HFF-Myc (cell line): Measurements from ENCODE around the gene RALGAPB.

Source experiments
- DNase-seq: peaks from one replicate; pipeline ENCODE4 v3.0.0-alpha.2; 2011; ENCODE audit warnings: low read depth; ENCODE audit errors: extremely low read depth
- H3K4me3 ChIP-seq: replicated peaks from 2 replicates; pipeline ENCODE4 v1.5.1; 2011; ENCODE audit warnings: low read depth, mild to moderate bottlenecking, control low read depth, low read length
- TF ChIP-seq, protein P1 (sequence below): IDR thresholded peaks from 2 replicates; pipeline ENCODE4 v1.5.1; 2012; ENCODE audit warnings: mild to moderate bottlenecking, low read depth, low read length, control low read depth; ENCODE audit errors: missing control alignments

The RALGAPB gene

DNA sequence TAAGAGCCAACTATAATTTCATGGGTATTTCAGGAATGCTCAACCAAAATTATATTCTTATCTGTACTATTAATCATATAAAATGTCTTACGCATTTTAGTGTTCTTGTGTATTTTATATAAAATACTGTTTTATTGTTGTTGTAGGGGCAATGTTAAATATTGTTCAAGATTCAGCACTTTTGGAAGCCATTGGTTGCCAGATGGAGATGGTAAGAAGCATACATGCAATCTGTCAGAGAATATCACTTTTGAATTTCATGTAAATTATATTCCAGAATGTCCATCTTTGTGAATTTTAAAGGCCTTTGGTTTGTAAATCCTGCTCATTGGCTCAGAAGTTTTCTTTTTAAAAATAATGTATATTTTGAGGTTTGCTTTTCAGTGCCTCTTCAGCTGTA is 58.4 kb downstream of the RALGAPB start:
- H3K4me3 ChIP-seq, result no peak overlapping the region
- no peak for DNase-seq
- TF ChIP-seq, protein P1, sequence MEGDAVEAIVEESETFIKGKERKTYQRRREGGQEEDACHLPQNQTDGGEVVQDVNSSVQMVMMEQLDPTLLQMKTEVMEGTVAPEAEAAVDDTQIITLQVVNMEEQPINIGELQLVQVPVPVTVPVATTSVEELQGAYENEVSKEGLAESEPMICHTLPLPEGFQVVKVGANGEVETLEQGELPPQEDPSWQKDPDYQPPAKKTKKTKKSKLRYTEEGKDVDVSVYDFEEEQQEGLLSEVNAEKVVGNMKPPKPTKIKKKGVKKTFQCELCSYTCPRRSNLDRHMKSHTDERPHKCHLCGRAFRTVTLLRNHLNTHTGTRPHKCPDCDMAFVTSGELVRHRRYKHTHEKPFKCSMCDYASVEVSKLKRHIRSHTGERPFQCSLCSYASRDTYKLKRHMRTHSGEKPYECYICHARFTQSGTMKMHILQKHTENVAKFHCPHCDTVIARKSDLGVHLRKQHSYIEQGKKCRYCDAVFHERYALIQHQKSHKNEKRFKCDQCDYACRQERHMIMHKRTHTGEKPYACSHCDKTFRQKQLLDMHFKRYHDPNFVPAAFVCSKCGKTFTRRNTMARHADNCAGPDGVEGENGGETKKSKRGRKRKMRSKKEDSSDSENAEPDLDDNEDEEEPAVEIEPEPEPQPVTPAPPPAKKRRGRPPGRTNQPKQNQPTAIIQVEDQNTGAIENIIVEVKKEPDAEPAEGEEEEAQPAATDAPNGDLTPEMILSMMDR, result no peak

DNA sequence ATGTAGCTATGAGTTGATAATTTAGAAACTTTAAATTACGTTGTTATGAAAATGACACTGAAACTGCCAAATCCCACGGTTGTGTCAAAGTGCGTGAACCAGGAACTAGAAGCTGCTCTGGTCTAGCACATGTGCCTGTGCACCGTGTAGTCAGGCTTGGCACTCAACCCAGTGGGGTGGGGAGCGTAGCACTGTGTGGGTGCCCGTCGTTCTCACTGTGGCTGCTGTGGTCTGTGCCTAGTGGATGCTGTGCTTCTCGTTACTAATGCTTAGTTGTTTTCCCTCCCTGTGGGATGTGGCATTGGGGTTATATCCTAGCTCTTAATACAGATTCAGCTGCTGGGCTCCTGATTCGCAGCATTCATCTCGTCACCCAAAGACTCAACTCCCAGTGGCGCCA is 62.1 kb downstream of the RALGAPB start:
- H3K4me3 ChIP-seq, result no peak overlapping the region
- no peak for DNase-seq
- TF ChIP-seq, protein P1, result no peak

DNA sequence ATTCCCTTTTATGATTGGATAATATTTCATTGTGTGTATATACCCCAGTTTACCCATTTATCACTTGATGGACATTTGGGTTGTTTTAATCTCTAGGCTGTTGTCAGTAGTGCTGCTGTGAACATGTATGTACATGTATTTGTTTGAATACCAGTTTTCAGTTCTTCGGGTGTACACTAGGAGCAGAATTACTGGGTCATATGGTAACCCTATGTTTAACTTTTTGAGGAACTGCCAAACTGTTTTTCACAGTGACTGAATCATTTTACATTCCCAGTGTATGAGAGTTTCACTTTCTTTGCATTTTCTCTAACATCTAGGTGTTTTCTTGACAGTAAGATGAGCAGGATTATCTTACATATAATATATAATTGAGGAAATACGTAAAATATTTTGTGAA is 63.7 kb downstream of the RALGAPB start:
- peak; percentile 22 for DNase-seq
- H3K4me3 ChIP-seq, result no peak overlapping the region
- TF ChIP-seq, protein P1, result no peak

DNA sequence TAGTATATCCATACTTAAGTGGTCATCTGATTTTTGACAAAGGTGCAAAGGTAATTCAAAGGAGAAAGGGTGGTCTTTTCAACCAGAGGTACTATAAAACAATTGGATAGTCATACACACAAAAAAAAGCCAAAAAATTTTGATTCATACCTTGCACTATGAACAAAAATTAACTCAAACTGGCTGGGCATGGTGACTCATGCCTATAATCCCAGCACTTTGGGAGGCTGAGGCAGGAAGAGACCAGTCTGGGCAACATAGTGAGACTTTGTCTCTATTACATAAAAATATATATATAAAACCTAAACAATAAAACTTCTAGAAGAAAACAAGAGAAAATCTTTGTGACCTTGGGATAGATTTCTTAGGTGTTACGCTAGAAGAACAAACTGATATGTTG is 64.5 kb downstream of the RALGAPB start:
- TF ChIP-seq, protein P1, result no peak
- H3K4me3 ChIP-seq, result no peak overlapping the region
- no peak for DNase-seq

DNA sequence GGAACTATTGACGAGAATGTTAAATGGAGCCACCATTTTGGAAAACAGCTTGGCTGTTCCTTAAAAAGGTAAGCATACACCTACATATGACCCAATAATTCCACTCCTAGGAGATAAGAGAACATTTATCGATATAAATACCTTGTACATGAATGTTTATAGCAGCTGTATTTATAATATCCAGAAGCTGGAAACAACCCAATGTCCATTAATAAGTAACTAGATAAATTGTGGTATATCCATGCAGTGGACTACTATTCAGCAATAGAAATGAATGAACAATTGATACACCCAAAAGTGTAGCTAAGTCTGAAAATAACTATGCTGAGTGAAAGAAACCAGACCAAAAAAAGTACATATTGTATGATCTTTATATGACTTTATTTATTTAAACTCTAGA is 66.1 kb downstream of the RALGAPB start:
- H3K4me3 ChIP-seq, result no peak overlapping the region
- no peak for DNase-seq
- TF ChIP-seq, protein P1, result no peak

DNA sequence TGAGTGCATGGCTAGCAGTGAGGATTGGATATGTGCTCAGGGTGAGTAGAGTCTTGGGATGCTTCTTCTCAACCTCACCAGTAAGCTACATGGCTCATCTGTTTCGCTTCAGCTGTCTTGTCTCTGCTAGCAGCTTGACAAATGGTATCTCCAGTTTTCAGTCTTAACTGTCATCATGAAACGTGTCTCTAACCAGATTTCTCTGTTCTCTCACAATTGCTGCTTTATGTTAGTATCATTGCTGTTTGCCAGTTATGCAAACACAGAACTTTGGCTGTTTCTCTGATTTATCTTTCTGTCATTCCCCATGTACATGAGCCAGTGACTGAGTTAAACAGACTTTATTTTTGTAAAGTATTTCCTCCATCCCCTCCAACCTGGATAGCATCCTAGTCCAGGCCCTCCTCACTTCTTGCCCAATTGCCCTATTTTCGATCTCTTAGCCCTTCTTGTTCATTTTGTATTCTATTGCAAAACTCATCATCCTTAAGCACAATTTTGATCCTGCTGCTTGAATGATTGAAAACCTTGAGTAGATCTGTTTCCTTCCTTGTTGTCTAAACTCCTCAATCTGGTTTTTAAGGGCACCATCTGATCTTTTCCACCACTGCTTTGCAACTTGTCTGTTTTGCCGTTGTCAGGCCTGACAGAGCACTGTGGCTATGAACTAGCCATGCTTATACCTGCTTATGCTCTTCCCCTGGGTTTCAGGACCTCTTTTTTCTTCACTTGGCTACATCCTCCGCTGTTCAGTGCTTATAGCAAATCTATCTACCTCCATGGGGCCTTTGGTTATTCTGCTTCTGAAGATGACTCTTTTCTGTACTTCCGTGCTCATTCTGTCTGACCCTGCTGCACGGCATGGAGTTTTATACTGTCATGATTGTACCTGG is 70.6 kb downstream of the RALGAPB start:
- DNase-seq, result no peak
- TF ChIP-seq, protein P1, result no peak

More for the DNA sequence above, 70.6 kb downstream of the RALGAPB start:
- H3K4me3 ChIP-seq, result no peak overlapping the region
